Esophagus muscularis mucosa (tissue), 4 donors: Measurements from ENCODE around the gene TMPRSS11D. TPM values are rescaled to one million over a fixed set of nuclear protein-coding genes. Genes with fewer than 3 reads are reported as not detected.

Experiments used
- DNase-seq: peaks from one replicate; pipeline ENCODE4 v3.0.0-alpha.2; 2017; ENCODE audit errors: extremely low spot score
- H3K27ac ChIP-seq, 4 donors: fragments of 200-600 bp; sonication (generic); replicated peaks in 1 of 4; 1 replicate in 3 of 4; 2 replicates in 1 of 4; pipeline ENCODE4 v1.5.1; 2016 to 2019; ENCODE audit warnings: mild to moderate bottlenecking in 1 of 4
- H3K27me3 ChIP-seq, 4 donors: fragments of 200-600 bp; sonication (generic); one replicate each; pipeline versions ENCODE4 v1.5.1 to v1.6.0; 2016 to 2019
- H3K36me3 ChIP-seq, 4 donors: fragments of 200-600 bp; sonication (generic); one replicate each; pipeline ENCODE4 v1.5.1; 2016 to 2019
- H3K4me1 ChIP-seq, 4 donors: fragments of 200-600 bp; sonication (generic); one replicate each; pipeline ENCODE4 v1.5.1; 2016 to 2019
- H3K4me3 ChIP-seq, 4 donors: fragments of 200-600 bp; sonication (generic); 1 replicate in 2 of 4; 2 replicates in 2 of 4; pipeline ENCODE4 v1.5.1; 2016 to 2019; ENCODE audit warnings: mild to moderate bottlenecking in 4 of 4, moderate library complexity in 1 of 4
- H3K9me3 ChIP-seq, 4 donors: fragments of 200-600 bp; sonication (generic); 1 replicate in 3 of 4; 2 replicates in 1 of 4; pipeline ENCODE4 v1.5.1; 2016 to 2019
- EP300 ChIP-seq: sonication (generic); formaldehyde crosslinking; IDR thresholded peaks from one replicate; pipeline ENCODE4 v1.6.1; 2017; ENCODE audit warnings: antibody characterized with exemption
- POLR2A ChIP-seq: fragments of 450-650 bp; IDR thresholded peaks from one replicate; pipeline ENCODE4 v1.6.1; 2017; ENCODE audit warnings: antibody characterized with exemption, moderate library complexity, mild to moderate bottlenecking, low read depth
- POLR2AphosphoS5 ChIP-seq, 2 donors: sonication (generic); formaldehyde crosslinking; IDR thresholded peaks; one replicate each; pipeline ENCODE4 v1.6.1; 2017; ENCODE audit warnings: antibody characterized with exemption in 2 of 2
- WGBS: methylation state at CpG from one replicate; pipeline ENCODE4 v1.1.5; 2018; 5-methylcytosine and 5-hydroxymethylcytosine counted together
- intact Hi-C: fragments of 100-400 bp; cut with DNase I; formaldehyde crosslinking; loops from one replicate; pipeline ENCODE4 v1.15.1; 2023
- total RNA-seq, 4 donors: library from RNA; depleted of rRNA; stranded (reverse); fragments of >200 nt; gene quantifications; one replicate each; pipeline versions ENCODE4 v1.1.0 to v1.2.1, GENCODE V29; 2016
- TF ChIP-seq, protein P1 (sequence below), 3 experiments: fragments of 200-600 bp in 2 of 3; fragments of 450-650 bp in 1 of 3; sonication (generic) in 2 of 3; IDR thresholded peaks; one replicate each; pipeline ENCODE4 v1.5.1; 2017 to 2019; ENCODE audit warnings: antibody characterized with exemption in 3 of 3, mild to moderate bottlenecking in 2 of 3, moderate library complexity in 1 of 3

TMPRSS11D gene
- total RNA-seq, 4 donors from 2014 or later: not detected

- H3K27me3 ChIP-seq: no peaks in the 10 kb centered on the region
- no peak overlapping the region for H3K27ac ChIP-seq
- TF ChIP-seq POLR2AphosphoS5 (IDR thresholded peaks at IDR 0.05) (no peak), POLR2A (no peak), EP300 (no peak)
- TF ChIP-seq, protein P1, sequence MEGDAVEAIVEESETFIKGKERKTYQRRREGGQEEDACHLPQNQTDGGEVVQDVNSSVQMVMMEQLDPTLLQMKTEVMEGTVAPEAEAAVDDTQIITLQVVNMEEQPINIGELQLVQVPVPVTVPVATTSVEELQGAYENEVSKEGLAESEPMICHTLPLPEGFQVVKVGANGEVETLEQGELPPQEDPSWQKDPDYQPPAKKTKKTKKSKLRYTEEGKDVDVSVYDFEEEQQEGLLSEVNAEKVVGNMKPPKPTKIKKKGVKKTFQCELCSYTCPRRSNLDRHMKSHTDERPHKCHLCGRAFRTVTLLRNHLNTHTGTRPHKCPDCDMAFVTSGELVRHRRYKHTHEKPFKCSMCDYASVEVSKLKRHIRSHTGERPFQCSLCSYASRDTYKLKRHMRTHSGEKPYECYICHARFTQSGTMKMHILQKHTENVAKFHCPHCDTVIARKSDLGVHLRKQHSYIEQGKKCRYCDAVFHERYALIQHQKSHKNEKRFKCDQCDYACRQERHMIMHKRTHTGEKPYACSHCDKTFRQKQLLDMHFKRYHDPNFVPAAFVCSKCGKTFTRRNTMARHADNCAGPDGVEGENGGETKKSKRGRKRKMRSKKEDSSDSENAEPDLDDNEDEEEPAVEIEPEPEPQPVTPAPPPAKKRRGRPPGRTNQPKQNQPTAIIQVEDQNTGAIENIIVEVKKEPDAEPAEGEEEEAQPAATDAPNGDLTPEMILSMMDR (IDR thresholded peaks at IDR 0.05): no peak
- DNase-seq: no peak
- intact Hi-C loops: no loop called here
- H3K9me3 ChIP-seq: no peaks in the 10 kb centered on the region
- 94% methylated on average over 3 of the region's 3 CpGs for WGBS
- H3K36me3 ChIP-seq: no peaks in the 10 kb centered on the region
- no peak overlapping the region for H3K4me3 ChIP-seq
- H3K4me1 ChIP-seq: no peaks in the 10 kb centered on the region
Observed at GRCh38 chr4:67927251-67927650, 43.4 kb upstream of the TMPRSS11D start.

GRCh38 chr4:67926485-67926884 is 42.7 kb upstream of the TMPRSS11D start:
- Histone ChIP-seq H3K4me1 (no peaks in the 10 kb centered on the region), H3K9me3 (no peaks in the 10 kb centered on the region), H3K36me3 (no peaks in the 10 kb centered on the region), H3K27me3 (no peaks in the 10 kb centered on the region), H3K4me3 (no peak overlapping the region), H3K27ac (no peak overlapping the region)
- no peak for DNase-seq
- WGBS: 81% methylated on average over 6 of the region's 7 CpGs
- intact Hi-C loops: no loop called here
- no peak for TF ChIP-seq POLR2AphosphoS5 (IDR thresholded peaks at IDR 0.05)
- TF ChIP-seq POLR2A: no peak
- TF ChIP-seq, protein P1 (IDR thresholded peaks at IDR 0.05): no peak
- no peak for TF ChIP-seq EP300

- Histone ChIP-seq H3K27me3 (no peaks in the 10 kb centered on the region), H3K4me3 (no peak overlapping the region), H3K27ac (no peak overlapping the region), H3K36me3 (no peaks in the 10 kb centered on the region), H3K4me1 (no peaks in the 10 kb centered on the region), H3K9me3 (no peaks in the 10 kb centered on the region)
- no peak for TF ChIP-seq POLR2AphosphoS5 (IDR thresholded peaks at IDR 0.05)
- no peak for TF ChIP-seq EP300
- TF ChIP-seq POLR2A: no peak
- TF ChIP-seq, protein P1 (IDR thresholded peaks at IDR 0.05): no peak
- intact Hi-C loops: no loop called here
- no peak for DNase-seq
- WGBS: 62% methylated on average over 4 of the region's 4 CpGs
Observed at GRCh38 chr4:67922697-67923096, 38.9 kb upstream of the TMPRSS11D start.

- no peaks in the 10 kb centered on the region for H3K9me3 ChIP-seq
- TF ChIP-seq EP300: no peak
- no peak for TF ChIP-seq POLR2AphosphoS5 (IDR thresholded peaks at IDR 0.05)
- TF ChIP-seq, protein P1 (IDR thresholded peaks at IDR 0.05): no peak
- TF ChIP-seq POLR2A: no peak
- H3K27me3 ChIP-seq: no peaks in the 10 kb centered on the region
- intact Hi-C loops: no loop called here
- DNase-seq: no peak
- no peaks in the 10 kb centered on the region for H3K4me1 ChIP-seq
- no peak overlapping the region for H3K27ac ChIP-seq
- no peaks in the 10 kb centered on the region for H3K36me3 ChIP-seq
- no peak overlapping the region for H3K4me3 ChIP-seq
Observed at GRCh38 chr4:67918428-67918827, 34.6 kb upstream of the TMPRSS11D start.

DNA sequence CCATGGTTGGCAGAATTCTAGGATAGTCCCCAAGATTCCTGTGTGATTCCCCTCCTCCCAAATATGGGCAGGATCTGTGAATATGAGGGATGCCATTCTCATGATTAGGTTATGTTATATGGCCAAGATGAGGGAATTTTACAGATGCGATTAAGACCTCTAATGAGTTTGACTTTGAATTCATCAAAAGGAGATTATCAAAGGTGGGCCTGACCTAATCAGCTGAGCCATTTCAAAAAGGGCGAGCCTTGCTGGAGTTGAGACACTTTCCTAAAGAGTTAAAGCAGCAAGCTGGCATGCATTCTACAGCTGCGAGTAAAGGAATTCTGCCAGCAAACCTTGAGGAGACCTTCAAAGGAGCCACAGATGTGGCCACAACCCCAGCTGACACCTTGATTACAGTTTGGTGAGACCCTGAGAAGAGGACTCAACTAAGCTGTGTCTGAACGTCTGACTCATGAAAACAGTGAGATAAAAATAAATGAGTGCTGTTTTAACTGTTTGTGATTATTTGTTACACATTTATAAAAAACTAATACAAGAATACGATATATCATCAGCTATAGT is 31.7 kb upstream of the TMPRSS11D start:
- 68% methylated on average over 5 of the region's 5 CpGs for WGBS
- no peak for TF ChIP-seq POLR2AphosphoS5 (IDR thresholded peaks at IDR 0.05)
- TF ChIP-seq, protein P1 (IDR thresholded peaks at IDR 0.05): no peak
- no peak for TF ChIP-seq EP300
- no peak for TF ChIP-seq POLR2A

More for the DNA sequence above, 31.7 kb upstream of the TMPRSS11D start:
- H3K9me3 ChIP-seq: no peaks in the 10 kb centered on the region
- H3K27ac ChIP-seq: no peak overlapping the region
- no peaks in the 10 kb centered on the region for H3K4me1 ChIP-seq
- H3K36me3 ChIP-seq: no peaks in the 10 kb centered on the region
- no peak for DNase-seq
- H3K4me3 ChIP-seq: no peak overlapping the region
- H3K27me3 ChIP-seq: no peaks in the 10 kb centered on the region
- intact Hi-C loops: no loop called here
